Measurements from ENCODE around the gene LEP. TPM values are rescaled to one million over a fixed set of nuclear protein-coding genes. Genes with fewer than 3 reads are reported as not detected.

LEP gene
- total RNA-seq, 1 experiment from 2014 or later: not detected

GRCh38 chr7:128271942-128272481 lies 30.9 kb downstream of the LEP start:
- WGBS (ENCODE audit: extremely low coverage, insufficient read length, low lambda C conversion rate): no CpG with 5 or more reads among the region's 30 CpGs
- Histone ChIP-seq H3K4me1 (ENCODE audit: insufficient read depth, low read length) (peaks cover 7% of the 10 kb centered on the region; the same call in 1 of the 2 replicates), H4K8ac (replicated peaks; ENCODE audit: insufficient read length, low read depth, low read length) (no peak overlapping the region), H2BK12ac (ENCODE audit: insufficient read length, low read depth, low read length) (no peak overlapping the region), H4K5ac (ENCODE audit: insufficient read length, low read depth, low read length) (no peak overlapping the region), H4K91ac (ENCODE audit: insufficient read length, low read depth, low read length) (no peak overlapping the region), H3K9ac (ENCODE audit: extremely low read depth, insufficient read length, low read length) (no peak overlapping the region), H2AK5ac (ENCODE audit: insufficient read length, low read length) (no peak overlapping the region), H3K56ac (ENCODE audit: insufficient read length, low read depth, low read length) (no peak overlapping the region), H4K20me1 (ENCODE audit: control insufficient read depth, insufficient read depth, insufficient read length) (no peaks in the 10 kb centered on the region), H3K4ac (ENCODE audit: low read depth, low read length) (no peak overlapping the region), H3K4me2 (ENCODE audit: insufficient read depth, insufficient read length, low read length) (no peak overlapping the region), H3K27ac (ENCODE audit: insufficient read length, low read depth, low read length) (no peak overlapping the region), H3K27me3 (ENCODE audit: insufficient read depth, low read length) (no peaks in the 10 kb centered on the region), H2BK5ac (ENCODE audit: insufficient read length, low read length) (no peak overlapping the region), H3K79me1 (ENCODE audit: insufficient read depth, low read depth, low read length, poor library complexity, severe bottlenecking) (no peaks in the 10 kb centered on the region), H3K14ac (ENCODE audit: insufficient read depth, low read length) (no peak overlapping the region), H3K9me3 (ENCODE audit: control insufficient read depth, low read depth, low read length) (no peaks in the 10 kb centered on the region), H3K79me2 (ENCODE audit: insufficient read depth, low read length) (no peaks in the 10 kb centered on the region), H2AFZ (ENCODE audit: low read length) (no peak overlapping the region), H3K18ac (ENCODE audit: insufficient read length, low read depth, low read length) (no peak overlapping the region), H2BK120ac (ENCODE audit: low read depth, low read length, poor library complexity, severe bottlenecking) (no peak overlapping the region), H3T11ph (ENCODE audit: low read length) (no peak overlapping the region), H3K23me2 (ENCODE audit: insufficient read length, low read depth, low read length, poor library complexity, severe bottlenecking) (no peaks in the 10 kb centered on the region), H2BK20ac (ENCODE audit: low read depth, low read length, poor library complexity, severe bottlenecking) (no peak overlapping the region), H2BK15ac (ENCODE audit: low read depth, low read length) (no peak overlapping the region), H3K23ac (ENCODE audit: insufficient read length, low read depth, low read length) (no peak overlapping the region)
- Mint-ChIP-seq H3K4me1 (peaks cover 43 to 51% of the 10 kb centered on the region in 2 experiments), H3K27ac (no peak overlapping the region), H3K4me3 (no peak overlapping the region), H3K36me3 (ENCODE audit: insufficient read depth in 1 of 3, low read depth in 3 of 3) (no peaks in the 10 kb centered on the region), H3K27me3 (ENCODE audit: low read depth) (peaks cover 13% of the 10 kb centered on the region), H3K9me3 (no peaks in the 10 kb centered on the region; a peak in 1 of 5 replicates)
- DNase-seq: no peak
- no peak for TF ChIP-seq CTCF (conservative IDR thresholded peaks at IDR 0.05)

All from H9 (cell line).